A673 (cell line): ENCODE results near the gene CNTRL.

Experiments
- CTCF ChIP-seq: fragments of 300-800, 200-600 bp; sonication (generic); conservative IDR thresholded peaks from 2 replicates; pipeline ENCODE4 v1.5.1; 2017; ENCODE audit warnings: low read depth, mild to moderate bottlenecking, antibody characterized with exemption, low read length, moderate library complexity, mixed read lengths
- EZH2 ChIP-seq: fragments of 200-600 bp; sonication (generic); IDR thresholded peaks from 2 replicates; pipeline ENCODE4 v1.6.1; 2017; ENCODE audit warnings: borderline replicate concordance, low read depth, mild to moderate bottlenecking, mixed read lengths, antibody characterized with exemption, low read length; ENCODE audit not compliant: poor library complexity, severe bottlenecking

- no peak for TF ChIP-seq CTCF
- no peak for TF ChIP-seq EZH2
Measured at GRCh38 chr9:121122246-121123032, 47.7 kb downstream of the CNTRL start.
